HG03439 (cell line): ENCODE results near the gene USP49.

Source experiments
- ATAC-seq: cut with Tn5 transposase; IDR thresholded peaks from one replicate; pipeline ENCODE4 v1.9.1; 2021; ENCODE audit warnings: mild to moderate bottlenecking, moderate library complexity; ENCODE audit not compliant: unreplicated experiment

USP49 gene

DNA sequence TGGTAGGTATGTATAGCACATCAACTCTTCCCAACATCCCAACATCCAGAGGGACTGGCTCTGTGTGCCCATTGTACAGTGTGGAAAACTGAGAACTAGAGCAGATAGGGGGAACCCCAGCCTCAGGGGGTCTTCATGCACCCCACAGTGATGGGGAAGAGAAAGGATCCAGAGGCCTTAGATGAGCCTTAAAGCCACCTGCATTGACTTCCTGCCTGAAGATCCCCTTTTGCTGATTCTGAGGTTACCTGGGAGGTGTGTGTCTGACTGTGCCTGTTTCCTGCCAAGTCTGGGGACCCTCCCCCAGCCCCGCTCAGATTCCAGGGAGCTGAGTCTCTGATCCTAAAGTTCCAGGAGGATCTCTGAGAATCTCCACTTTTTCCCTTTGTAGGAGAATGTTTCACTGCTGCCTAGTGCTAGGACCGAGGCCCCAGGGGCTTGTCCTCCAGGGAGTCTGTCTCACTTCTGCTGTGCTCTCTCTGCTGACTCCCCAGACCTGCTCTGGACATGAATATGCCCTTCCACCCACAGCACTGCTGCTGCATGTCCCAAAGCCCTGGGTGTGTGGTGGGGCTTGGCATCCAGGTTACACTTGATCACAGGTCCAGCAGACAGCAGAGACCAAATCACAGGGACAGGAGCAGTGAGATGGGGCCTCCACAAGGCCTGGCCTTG lies 135.1 kb downstream of the USP49 start:
- no peak for ATAC-seq

DNA sequence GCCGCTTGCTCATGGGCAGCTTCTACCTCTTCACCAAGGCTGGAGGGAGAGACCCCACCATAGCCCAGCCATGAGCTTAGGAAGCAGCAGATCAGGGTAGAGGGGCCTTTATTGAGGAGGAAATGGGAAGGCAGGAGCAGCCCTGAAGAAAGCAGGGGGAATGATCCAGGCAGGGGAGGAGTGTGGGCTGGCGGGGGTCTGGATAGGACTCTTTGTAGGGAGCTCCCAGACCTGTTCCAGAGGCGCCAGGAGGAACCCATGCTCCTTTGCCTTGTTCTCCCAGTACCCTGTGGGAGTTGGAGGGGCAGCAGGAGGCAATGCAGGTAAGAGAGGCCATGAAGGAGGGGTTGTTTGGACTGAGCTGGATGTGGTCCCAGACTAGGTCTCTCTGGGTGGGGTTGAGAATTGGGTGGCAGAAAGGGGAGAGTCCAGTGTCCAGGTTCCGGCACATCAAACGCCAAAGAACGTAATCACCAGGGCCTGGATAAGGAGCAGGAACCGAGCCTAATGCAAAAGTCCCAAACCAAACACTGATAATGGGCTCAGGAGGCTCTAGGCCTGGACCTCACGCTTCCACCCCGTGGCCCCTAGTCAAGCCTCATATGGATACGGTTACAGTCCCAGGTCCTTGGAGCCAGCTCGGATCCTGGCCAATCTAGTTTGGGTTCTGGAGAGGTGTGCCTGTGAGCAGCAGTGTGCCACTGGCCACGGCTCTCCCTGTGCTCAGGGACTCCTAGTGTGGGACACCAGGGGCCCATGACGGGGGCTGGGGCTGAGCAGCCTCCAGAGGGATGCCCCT lies 135.9 kb downstream of the USP49 start:
- no peak for ATAC-seq

DNA sequence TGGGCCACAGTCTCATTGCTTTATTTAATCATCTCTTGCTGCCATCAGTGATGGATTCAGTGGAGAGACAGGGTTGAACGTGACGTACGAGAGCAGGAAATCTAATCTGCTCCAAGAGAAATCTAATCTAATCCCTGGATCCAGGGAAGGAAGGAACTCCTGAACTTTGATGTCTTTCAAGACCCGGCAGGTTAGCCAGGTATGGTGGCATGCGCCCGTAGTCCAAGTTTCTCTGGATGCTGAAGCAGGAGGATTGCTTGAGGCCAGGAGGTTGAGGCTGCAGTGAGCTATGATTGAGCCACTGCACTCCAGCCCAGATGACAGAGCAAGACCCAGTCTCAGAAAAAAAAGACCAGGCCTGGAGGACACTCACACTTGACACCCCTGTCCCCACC lies 136.5 kb downstream of the USP49 start:
- no peak for ATAC-seq

DNA sequence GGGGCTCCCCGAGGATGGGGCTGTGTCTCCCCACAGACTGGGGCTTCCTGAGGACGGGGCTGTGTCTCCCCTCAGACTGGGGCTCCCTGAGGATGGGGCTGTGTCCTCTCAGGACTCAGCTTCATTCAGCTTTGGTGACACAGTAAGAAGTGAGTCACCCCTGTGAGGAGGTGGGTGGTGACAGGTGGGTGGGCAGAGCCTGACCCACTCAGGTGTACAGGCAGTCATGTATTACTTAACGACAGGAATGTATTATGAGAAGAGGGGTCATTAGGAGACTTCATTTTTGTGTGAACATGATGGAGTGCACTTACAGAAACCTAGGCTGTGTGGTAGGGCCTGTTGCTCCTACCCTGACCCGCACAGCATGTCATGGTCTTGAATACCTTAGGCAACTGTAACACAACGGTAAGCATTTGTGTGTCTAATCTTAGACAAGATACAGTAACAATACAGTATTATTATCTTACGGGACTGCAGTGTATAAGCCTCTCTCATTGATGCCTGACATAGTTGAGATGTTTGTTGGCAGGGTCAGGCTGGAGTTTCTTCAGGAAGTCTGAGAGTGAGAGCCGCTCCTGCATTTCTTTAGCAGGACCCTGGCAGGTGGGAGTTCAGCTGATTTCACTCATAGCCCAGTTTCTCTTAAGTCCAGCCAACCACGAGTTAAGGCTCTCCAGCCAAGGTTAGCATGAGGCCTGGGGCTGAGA lies 137.1 kb downstream of the USP49 start:
- no peak for ATAC-seq

DNA sequence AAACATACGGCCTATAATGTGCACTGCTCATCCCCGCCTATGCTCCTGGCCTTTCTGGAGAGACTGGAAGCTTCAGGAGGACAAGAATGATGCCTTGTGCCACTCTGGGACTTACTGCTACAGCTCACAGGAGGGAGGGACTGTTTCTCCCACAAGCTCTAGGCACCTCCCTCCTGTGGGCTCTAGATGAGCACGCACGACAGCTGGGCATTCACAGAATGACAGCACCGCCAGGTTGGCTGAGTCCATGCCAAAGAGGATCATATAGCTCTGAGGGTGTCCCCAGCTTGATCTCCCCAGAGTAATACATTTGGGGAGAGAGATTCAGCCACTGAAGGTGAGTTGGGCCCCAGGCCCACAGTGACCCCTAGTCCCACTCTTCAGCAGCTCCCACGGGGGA lies 137.9 kb downstream of the USP49 start:
- ATAC-seq = no peak

DNA sequence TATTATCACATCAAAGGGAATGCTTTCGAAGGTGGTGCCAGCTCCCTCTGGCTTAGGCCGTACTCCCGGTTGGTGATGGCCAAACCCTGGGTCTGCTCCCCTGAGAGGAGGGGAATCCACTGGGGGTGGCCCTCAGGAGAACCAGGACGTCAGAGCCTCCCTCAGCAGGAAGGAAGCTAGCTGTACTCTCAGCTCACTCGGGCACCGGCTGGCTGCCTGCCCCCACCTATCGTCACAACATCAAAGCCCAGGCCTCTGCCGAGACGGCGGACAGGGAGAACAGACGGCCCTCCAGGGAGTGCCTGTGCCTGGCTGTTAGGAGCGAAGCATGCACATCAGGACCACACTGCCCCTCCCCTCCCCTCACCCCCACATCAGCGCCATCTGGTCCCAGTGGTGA lies 138.8 kb downstream of the USP49 start:
- ATAC-seq = no peak

DNA sequence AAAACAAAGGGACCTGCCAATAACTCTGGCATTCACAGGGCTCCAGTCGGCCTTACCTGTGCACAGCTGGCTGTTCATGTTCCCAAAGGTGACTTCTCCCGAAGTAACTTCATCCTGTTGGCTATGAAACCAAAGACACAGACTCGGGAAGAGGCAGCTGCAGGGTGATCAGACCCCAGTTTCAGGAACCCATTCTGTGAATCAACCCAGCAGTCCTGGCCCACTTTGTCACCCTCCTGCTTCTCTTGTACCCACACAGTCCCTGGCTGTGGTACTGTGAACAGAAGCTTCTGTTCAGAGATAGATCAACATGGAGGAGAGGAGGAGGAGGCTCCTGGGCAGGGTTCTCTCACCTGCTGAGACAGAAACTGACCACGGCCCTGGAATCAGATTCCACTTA lies 139.3 kb downstream of the USP49 start:
- no peak for ATAC-seq

DNA sequence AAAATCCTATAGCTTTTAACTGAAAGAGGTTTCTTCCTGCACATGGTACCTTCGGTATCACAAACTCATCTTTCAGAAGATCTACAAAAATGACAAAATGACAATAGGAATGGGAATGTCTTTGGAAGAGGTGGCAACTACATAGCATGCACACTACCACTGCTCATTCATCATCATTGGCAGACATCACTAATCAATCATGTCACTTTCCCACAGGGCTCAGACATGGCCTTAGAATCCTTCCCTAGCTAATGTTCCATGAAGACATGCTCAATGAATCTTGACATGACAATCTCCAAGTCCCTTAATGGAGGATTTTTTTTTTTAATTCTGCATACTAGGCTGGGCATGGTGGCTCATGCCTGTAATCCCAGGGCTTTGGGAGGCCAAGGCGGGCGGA lies 144.8 kb downstream of the USP49 start:
- no peak for ATAC-seq

DNA sequence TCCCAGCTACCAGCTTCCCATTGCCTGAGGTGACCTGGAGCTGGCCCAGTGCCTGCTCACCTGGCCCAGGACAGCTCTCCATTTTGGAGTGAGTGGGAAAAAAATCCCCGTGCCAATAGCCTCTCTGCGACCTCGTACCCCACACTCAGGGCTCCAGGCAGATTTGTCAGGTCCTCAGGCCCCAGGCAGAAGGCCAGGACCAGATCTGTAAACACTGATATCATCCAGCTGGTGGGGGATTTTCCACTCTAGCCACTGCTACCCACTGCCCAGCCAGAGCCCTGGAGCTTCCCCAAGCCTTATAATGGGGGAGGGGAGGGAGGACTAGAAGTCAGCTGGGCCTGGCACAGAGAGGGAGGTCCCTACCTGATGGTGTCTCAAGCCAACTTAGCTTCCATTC lies 146.6 kb downstream of the USP49 start:
- ATAC-seq = no peak

DNA sequence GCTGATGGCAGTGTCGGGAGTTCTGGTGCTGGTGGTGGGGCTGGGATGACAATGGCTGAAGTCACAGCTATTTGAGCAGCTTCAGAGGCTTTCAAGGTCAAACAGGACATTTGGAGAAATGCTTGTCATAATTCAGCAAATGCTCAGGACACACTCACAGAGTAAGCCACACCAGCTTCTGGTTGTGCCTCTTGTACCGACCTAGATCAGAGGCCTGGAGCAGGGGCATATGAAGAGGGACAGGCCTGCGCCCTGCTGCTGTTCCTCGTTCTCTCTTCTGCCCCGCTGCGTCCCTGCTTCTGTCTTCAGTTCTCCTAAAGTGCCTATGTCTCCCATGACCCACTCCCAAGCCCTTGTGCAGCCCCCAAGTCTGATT lies 147.1 kb downstream of the USP49 start:
- ATAC-seq = no peak

DNA sequence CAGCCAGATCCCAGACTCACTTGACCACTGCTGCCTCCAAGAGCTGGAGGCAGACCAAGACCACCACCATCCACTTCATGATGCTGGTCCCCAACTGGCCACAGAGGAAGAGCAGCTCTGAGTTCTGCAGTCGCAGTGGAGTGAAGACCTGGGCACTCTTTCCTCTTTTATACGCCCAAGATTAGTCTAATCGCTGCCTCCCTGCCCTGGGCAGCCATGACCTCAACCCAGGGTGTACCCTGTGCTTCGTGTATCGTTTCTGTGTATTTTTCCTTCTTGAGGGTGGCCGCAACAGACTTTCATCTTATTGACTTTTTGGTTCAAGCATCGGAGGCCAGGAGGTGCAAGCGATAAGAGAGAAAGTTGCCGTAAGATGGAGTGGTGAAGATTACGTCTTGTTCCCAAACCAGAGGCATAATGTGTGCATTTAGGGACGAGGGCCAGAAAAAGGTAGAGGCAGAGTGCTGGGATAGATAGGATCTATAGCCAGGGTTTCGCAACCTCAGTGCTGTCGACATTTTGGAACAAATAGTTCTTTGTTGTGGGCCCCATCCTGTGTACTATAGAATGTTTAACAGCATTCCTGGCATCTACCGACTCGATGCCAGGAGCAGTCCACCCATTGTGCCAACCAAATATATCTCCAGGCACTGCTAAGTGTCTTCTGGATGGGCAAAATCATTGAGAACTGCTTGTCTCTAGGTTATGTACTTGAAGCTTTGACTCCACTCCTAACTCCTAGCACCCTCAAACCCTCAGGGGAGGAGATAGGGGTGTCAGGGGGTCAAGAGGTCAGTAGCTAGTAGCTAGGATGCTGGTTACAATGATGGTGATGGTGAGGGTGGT lies 147.7 kb downstream of the USP49 start, which contains the start of gene PGC:
Gene PGC (minus strand): TSS at position 142 of the 846 bp plus-strand sequence. CDS start 63 bp downstream, at position 79.
- no peak for ATAC-seq

DNA sequence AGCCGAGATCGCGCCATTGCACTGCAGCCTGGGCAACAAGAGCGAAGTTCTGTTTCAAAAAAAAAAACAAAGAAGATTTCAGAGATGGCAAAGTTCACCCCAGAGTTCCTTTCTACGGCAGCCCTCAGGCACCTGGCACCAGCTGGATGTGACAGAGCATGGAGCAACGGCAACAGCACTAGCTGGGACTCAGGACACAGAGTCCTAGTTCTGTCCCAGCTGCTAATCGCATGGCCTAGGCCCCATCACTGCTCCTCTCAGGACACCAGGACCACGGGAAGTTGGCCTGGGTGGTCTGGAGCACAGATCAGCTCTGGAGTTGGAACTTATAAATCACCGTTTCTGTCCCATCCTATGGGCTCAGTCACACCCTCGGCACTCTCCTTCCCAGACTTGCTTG lies 149.1 kb downstream of the USP49 start:
- no peak for ATAC-seq

DNA sequence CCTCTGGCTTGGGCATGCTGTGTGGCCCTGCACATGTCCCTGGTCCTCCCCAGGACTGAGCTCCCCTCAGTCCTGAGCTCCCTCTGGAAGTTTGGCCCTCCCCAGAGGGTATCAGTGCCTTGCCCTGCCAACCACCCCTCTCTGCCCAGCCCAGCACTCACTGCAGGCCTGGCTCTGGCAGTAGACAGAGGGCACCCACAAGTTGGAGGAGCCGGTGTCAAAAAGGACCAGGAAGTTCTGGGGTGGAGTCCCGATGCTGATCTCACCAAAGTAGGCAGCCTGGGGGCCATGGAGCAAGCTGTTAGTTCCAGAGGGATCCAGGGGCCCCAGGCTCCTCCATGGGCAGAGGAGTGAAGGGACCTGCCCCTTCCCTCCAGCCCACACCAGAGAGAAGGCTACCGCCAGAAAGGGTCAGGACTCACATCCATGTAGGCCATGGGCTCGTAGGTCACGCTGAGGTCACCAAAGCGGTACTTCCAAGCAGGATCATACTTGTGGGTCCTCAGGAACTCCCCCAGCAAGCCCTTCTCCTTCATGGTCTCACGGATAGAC lies 150.9 kb downstream of the USP49 start:
- ATAC-seq = no peak

DNA sequence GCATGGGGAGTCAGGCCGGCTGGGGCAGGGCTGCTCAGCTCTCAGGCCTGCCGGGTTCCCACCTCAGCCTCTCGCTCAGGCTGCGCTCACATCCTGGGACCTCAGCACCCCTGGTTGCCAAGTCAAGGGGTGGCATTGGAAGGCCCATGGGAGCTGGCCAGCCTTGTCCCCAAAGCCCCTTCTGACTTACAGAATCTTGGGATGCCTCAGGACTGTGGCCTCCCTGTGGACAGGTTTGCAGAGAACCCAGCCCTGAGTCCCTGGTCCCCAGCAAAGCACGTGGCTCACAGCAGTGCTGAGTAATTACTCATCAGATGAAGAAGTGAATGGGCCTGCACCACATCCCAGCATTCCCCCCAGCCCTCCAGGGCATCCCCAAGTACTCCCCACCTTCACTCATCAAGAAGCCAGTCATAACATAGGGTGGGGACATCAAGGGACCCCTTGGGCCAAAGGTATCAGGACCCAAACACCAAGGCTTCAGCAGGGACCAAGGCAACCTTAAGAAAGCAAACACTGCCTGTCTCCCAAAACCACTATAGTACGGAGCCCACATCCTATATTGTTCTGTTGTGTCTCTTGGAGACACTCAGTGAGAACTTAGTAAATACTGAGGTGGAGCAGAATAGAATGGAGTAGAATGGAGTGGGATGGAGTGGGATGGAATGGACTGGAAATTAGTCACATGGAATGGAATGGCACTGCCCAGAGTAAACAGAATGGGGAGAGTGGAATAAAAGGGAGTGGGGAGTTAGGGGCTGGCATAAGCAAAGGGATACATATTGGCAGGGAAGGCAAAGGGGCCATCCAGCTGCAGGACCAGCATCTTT lies 151.6 kb downstream of the USP49 start:
- ATAC-seq = no peak

DNA sequence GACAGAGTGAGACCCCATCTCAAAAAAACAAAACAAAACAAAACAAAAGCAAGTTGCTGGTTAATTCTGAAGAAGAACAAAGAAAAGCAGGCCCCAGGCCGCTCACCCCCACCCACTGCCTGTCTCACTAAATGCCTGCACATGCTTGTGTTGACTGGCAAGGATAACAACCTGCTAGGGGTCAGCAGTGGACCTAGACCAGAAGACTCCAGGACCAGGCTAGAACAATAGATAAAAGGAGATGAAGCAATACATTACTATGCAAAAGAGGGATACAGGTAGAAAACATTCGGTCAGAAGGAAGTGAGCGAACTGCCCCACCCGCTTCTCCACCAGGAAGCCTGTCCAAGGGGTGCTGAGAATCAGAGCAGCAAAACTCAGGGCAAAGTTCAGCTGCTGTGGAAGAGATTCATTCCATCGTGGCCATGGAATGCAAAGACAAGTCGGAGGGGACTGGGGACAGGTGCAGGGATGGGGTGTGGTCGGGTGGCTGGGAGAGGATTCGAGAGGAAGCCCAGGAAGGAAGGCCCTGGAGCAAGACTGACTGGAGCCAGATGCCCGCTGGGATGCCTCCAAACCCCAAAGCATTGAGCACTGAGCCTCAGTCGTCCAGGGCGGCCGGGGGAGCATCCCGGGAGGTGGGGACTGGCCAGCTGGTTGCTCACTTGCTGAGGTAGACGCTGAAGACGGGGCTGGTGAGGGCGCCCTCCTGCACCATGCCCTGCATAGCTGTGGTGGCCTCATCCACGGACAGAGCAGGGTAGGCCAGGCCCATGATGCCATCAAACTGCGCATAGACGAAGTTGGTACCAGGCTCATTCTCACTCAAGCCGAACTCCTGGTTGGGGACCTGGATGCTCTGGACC lies 153.3 kb downstream of the USP49 start:
- ATAC-seq = no peak

DNA sequence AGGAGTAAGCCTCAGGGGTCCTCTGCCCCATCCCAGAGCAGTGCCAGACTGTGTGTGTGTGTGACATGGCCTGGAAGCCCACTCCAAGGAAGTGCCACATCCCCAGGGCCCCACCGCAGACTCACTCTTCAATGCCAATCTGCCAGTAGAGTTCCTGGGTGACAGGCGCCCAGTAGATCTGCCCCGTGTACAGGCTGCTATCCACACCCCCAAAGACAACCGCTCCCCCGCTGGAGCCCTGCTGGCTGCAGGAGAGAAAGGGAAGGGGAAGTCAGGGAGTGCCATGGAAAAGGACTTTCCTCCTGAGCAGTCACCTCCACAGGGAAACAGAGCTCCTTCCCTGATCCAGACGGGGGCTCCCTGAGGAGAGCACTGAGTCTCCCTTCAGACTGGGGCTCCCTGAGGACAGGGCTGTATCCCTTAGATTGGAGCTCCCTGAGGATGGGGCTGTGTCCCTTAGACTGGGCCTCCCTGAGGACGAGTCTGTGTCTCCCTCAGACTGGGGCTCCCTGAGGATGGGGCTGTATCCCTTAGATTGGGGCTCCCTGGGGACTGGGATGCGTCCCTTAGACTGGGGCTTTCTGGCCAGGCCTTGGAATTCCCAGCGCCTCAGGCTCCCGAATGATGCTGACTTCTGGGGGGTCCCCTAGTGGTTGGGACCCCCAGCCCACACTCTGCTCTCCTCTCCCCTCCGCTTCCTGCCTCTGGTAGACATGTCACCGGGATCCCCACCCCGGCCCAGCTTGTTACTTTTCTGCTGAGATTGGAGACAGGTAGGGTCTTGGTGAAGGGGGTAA lies 154.6 kb downstream of the USP49 start:
- no peak for ATAC-seq
